HG02970 (cell line): ENCODE data around the gene SLC23A2.
"Not testable (repeated sequence)": the region's sequence is repeated elsewhere in the genome, so short reads cannot be mapped to it uniquely, and the experiment has no call there.

ENCODE experiments used
- ATAC-seq: cut with Tn5 transposase; IDR thresholded peaks from one replicate; pipeline ENCODE4 v1.9.1; 2021; ENCODE audit warnings: mild to moderate bottlenecking, moderate library complexity, moderate number of reproducible peaks; ENCODE audit not compliant: unreplicated experiment, low FRiP score

The SLC23A2 gene

GRCh38 chr20:4937407-4938319, 63.6 kb downstream of the SLC23A2 start:
- no peak for ATAC-seq

- no peak for ATAC-seq
Observed at GRCh38 chr20:4936851-4937406, 64.4 kb downstream of the SLC23A2 start.

GRCh38 chr20:4936392-4936850, 64.9 kb downstream of the SLC23A2 start:
- ATAC-seq = no peak

GRCh38 chr20:4932061-4932460, 69.2 kb downstream of the SLC23A2 start:
- ATAC-seq = no peak

GRCh38 chr20:4929686-4930397, 71.5 kb downstream of the SLC23A2 start:
- no peak for ATAC-seq

GRCh38 chr20:4926531-4927156, 74.7 kb downstream of the SLC23A2 start:
- ATAC-seq = no peak

GRCh38 chr20:4925842-4926530, 75.3 kb downstream of the SLC23A2 start:
- ATAC-seq = no peak

GRCh38 chr20:4924446-4924845, 76.9 kb downstream of the SLC23A2 start:
- ATAC-seq = no peak

- no peak for ATAC-seq
Observed at GRCh38 chr20:4924032-4924431, 77.3 kb downstream of the SLC23A2 start.

GRCh38 chr20:4922186-4922585, 79.1 kb downstream of the SLC23A2 start:
- no peak for ATAC-seq

- not testable (repeated sequence) for ATAC-seq
Observed at GRCh38 chr20:4921271-4921670, 80.0 kb downstream of the SLC23A2 start.

GRCh38 chr20:4920655-4921054, 80.7 kb downstream of the SLC23A2 start:
- no peak for ATAC-seq

GRCh38 chr20:4920131-4920530, 81.2 kb downstream of the SLC23A2 start:
- ATAC-seq = no peak

GRCh38 chr20:4919047-4919704, 82.1 kb downstream of the SLC23A2 start:
- ATAC-seq = no peak

GRCh38 chr20:4918473-4918872, 82.8 kb downstream of the SLC23A2 start:
- ATAC-seq = no peak

- ATAC-seq = no peak
Observed at GRCh38 chr20:4916971-4917881, 84.1 kb downstream of the SLC23A2 start.

GRCh38 chr20:4913147-4913546, 88.2 kb downstream of the SLC23A2 start:
- ATAC-seq = no peak

- ATAC-seq = no peak
Observed at GRCh38 chr20:4912380-4913142, 88.7 kb downstream of the SLC23A2 start.
